Esophagus squamous epithelium (tissue), 5 donors: ENCODE data around the gene ZNF787. TPM values are rescaled to one million over a fixed set of nuclear protein-coding genes. Genes with fewer than 3 reads are reported as not detected.

Source experiments
- DNase-seq: peaks from one replicate; lab custom pipeline; 2025; lab: John Stamatoyannopoulos, UW
- H3K27ac ChIP-seq, 4 donors: fragments of 200-600 bp; sonication (generic); one replicate each; pipeline ENCODE4 v1.5.1; 2016 to 2019; ENCODE audit warnings: mild to moderate bottlenecking in 1 of 4
- H3K27me3 ChIP-seq, 4 donors: fragments of 200-600 bp; sonication (generic); 1 replicate in 3 of 4; 2 replicates in 1 of 4; pipeline versions ENCODE4 v1.5.1 to v1.6.0; 2017 to 2021; ENCODE audit warnings: antibody characterized with exemption in 1 of 4
- H3K36me3 ChIP-seq, 3 donors: fragments of 200-600 bp; sonication (generic); one replicate each; pipeline ENCODE4 v1.5.1; 2016 to 2019
- H3K4me1 ChIP-seq, 3 donors: fragments of 200-600 bp; sonication (generic); one replicate each; pipeline ENCODE4 v1.5.1; 2017 to 2019
- H3K4me3 ChIP-seq, 4 donors: fragments of 200-600 bp; sonication (generic); 1 replicate in 3 of 4; 2 replicates in 1 of 4; pipeline ENCODE4 v1.5.1; 2016 to 2019; ENCODE audit warnings: mild to moderate bottlenecking in 2 of 4, moderate library complexity in 1 of 4
- H3K9me3 ChIP-seq, 3 donors: fragments of 200-600 bp; sonication (generic); one replicate each; pipeline ENCODE4 v1.5.1; 2016 to 2019
- CTCF ChIP-seq, 6 experiments: fragments of 450-650 bp in 4 of 6; fragments of 200-600 bp in 2 of 6; sonication (generic) in 2 of 6; IDR thresholded peaks; one replicate each; pipeline ENCODE4 v1.5.1; 2016 to 2019; ENCODE audit warnings: antibody characterized with exemption in 6 of 6, mild to moderate bottlenecking in 4 of 6, moderate library complexity in 4 of 6
- POLR2A ChIP-seq, 4 donors: fragments of 450-650 bp; IDR thresholded peaks; one replicate each; pipeline ENCODE4 v1.6.1; 2017; ENCODE audit warnings: antibody characterized with exemption in 4 of 4, mild to moderate bottlenecking in 4 of 4, moderate library complexity in 3 of 4
- WGBS, 2 donors: methylation state at CpG; one replicate each; pipeline ENCODE4 v1.1.5; 2018; 5-methylcytosine and 5-hydroxymethylcytosine counted together
- intact Hi-C: fragments of 100-400 bp; cut with DNase I; formaldehyde crosslinking; loops from one replicate; pipeline ENCODE4 v1.15.0; 2022
- total RNA-seq, 4 donors: library from RNA; depleted of rRNA; stranded (reverse); fragments of >200 nt; gene quantifications; one replicate each; pipeline ENCODE4 v1.1.0, GENCODE V29; 2016
- donor health status: DM: yes; HTN: yes; CAD: no.

Gene ZNF787
- total RNA-seq, 4 donors from 2014 or later: 9.9 to 21.3 (median 13.1) TPM

GRCh38 chr19:56123266-56123891 is 2.3 kb upstream of the ZNF787 start:
- Histone ChIP-seq H3K36me3 (no peaks in the 10 kb centered on the region), H3K4me3 (no peak overlapping the region), H3K27ac (peak overlapping the region in 2 of 4 donors; percentile 50 to 67), H3K9me3 (no peaks in the 10 kb centered on the region), H3K4me1 (peaks cover 15 to 35% (median 23%) of the 10 kb centered on the region in 3 donors), H3K27me3 (no peaks in the 10 kb centered on the region)
- no peak for TF ChIP-seq CTCF (IDR thresholded peaks at IDR 0.05)
- 81 to 97% methylated on average over 13 to 15 of the region's 16 CpGs for WGBS, 2 donors
- intact Hi-C loops: no loop called here
- DNase-seq: no peak

- Histone ChIP-seq H3K36me3 (peaks cover 0 to 5% (median 0%) of the 10 kb centered on the region in 3 donors), H3K27ac (peak overlapping the region; percentile 93 to 99 (median 98)), H3K9me3 (no peaks in the 10 kb centered on the region), H3K4me3 (peak overlapping the region; percentile 73 to 97 (median 88)), H3K27me3 (no peaks in the 10 kb centered on the region), H3K4me1 (peaks cover 27 to 64% (median 43%) of the 10 kb centered on the region in 3 donors)
- DNase-seq: peak; percentile 39
- TF ChIP-seq POLR2A (IDR thresholded peaks at IDR 0.05) (peak in 1 of 4 donors; percentile 20), CTCF (IDR thresholded peaks at IDR 0.05) (peak in 3 of 6 experiments; percentile 13 to 28 (median 15))
- intact Hi-C loops: no loop called here
- no CpG with 5 or more reads among the region's 99 CpGs for WGBS, 2 donors
Measured at GRCh38 chr19:56120371-56121179, 520 bp downstream of the ZNF787 start.

- Histone ChIP-seq H3K9me3 (no peaks in the 10 kb centered on the region), H3K36me3 (peaks cover 0 to 7% (median 0%) of the 10 kb centered on the region in 3 donors), H3K27ac (peak overlapping the region; percentile 93 to 99 (median 98)), H3K27me3 (no peaks in the 10 kb centered on the region), H3K4me3 (peak overlapping the region; percentile 73 to 97 (median 88)), H3K4me1 (peaks cover 27 to 68% (median 44%) of the 10 kb centered on the region in 3 donors)
- DNase-seq: no peak
- no peak for TF ChIP-seq POLR2A (IDR thresholded peaks at IDR 0.05)
- intact Hi-C loops: no loop called here
- WGBS, 2 donors: 9 to 28% methylated on average over 4 to 5 of the region's 8 CpGs
Measured at GRCh38 chr19:56120002-56120370, 1.1 kb downstream of the ZNF787 start.

GRCh38 chr19:56119582-56119978 is 1.5 kb downstream of the ZNF787 start:
- peak overlapping the region; percentile 73 to 97 (median 88) for H3K4me3 ChIP-seq
- peaks cover 31 to 72% (median 48%) of the 10 kb centered on the region in 3 donors for H3K4me1 ChIP-seq
- intact Hi-C loops: no loop called here
- WGBS, 2 donors: 25% methylated on average over 8 of the region's 16 CpGs; no CpG with 5 or more reads in 1 of the 2 donors
- H3K36me3 ChIP-seq: peaks cover 0 to 7% (median 0%) of the 10 kb centered on the region in 3 donors
- peak overlapping the region; percentile 93 to 99 (median 98) for H3K27ac ChIP-seq
- H3K27me3 ChIP-seq: no peaks in the 10 kb centered on the region
- no peak for DNase-seq
- no peak for TF ChIP-seq CTCF (IDR thresholded peaks at IDR 0.05)
- TF ChIP-seq POLR2A (IDR thresholded peaks at IDR 0.05): no peak
- H3K9me3 ChIP-seq: no peaks in the 10 kb centered on the region

- no peak for DNase-seq
- H3K9me3 ChIP-seq: no peaks in the 10 kb centered on the region
- TF ChIP-seq POLR2A (IDR thresholded peaks at IDR 0.05): no peak
- TF ChIP-seq CTCF (IDR thresholded peaks at IDR 0.05): no peak
- no peaks in the 10 kb centered on the region for H3K27me3 ChIP-seq
- 34 to 45% methylated on average over 3 to 6 of the region's 8 CpGs for WGBS, 2 donors
- peak overlapping the region in 3 of 4 donors; percentile 73 to 97 (median 92) for H3K4me3 ChIP-seq
- peaks cover 38 to 79% (median 55%) of the 10 kb centered on the region in 3 donors for H3K4me1 ChIP-seq
- intact Hi-C loops: no loop called here
- H3K27ac ChIP-seq: peak overlapping the region; percentile 93 to 99 (median 98)
- H3K36me3 ChIP-seq: peaks cover 0 to 7% (median 0%) of the 10 kb centered on the region in 3 donors
Measured at GRCh38 chr19:56118666-56119581, 2.2 kb downstream of the ZNF787 start.
